BLaER1 (cell line): ENCODE data around the gene THBS2.
"Not testable (repeated sequence)": the region's sequence is repeated elsewhere in the genome, so short reads cannot be mapped to it uniquely, and the experiment has no call there.

Source experiments
- H3K27ac ChIP-seq: shearing (Covaris generic); formaldehyde crosslinking; 2 replicates; pipeline ENCODE4 v1.8.1; 2022
- H3K27me3 ChIP-seq: shearing (Covaris generic); formaldehyde crosslinking; 2 replicates; pipeline ENCODE4 v1.8.1; 2022
- H3K36me3 ChIP-seq: shearing (Covaris generic); formaldehyde crosslinking; 2 replicates; pipeline ENCODE4 v1.8.1; 2022
- H3K4me1 ChIP-seq: shearing (Covaris generic); formaldehyde crosslinking; 2 replicates; pipeline ENCODE4 v1.8.1; 2022
- H3K4me2 ChIP-seq: shearing (Covaris generic); formaldehyde crosslinking; 2 replicates; pipeline ENCODE4 v1.8.1; 2022
- H3K4me3 ChIP-seq: shearing (Covaris generic); formaldehyde crosslinking; 2 replicates; pipeline ENCODE4 v1.8.1; 2022
- H3K9ac ChIP-seq: shearing (Covaris generic); formaldehyde crosslinking; 2 replicates; pipeline ENCODE4 v1.8.1; 2022
- H3K9me3 ChIP-seq: shearing (Covaris generic); formaldehyde crosslinking; 2 replicates; pipeline ENCODE4 v1.8.1; 2022
- H4K20me1 ChIP-seq: shearing (Covaris generic); formaldehyde crosslinking; 2 replicates; pipeline ENCODE4 v1.8.1; 2022
- Cebpa-rat ChIP-seq: shearing (Covaris generic); IDR thresholded peaks from 2 replicates; pipeline ENCODE4 v1.8.1; 2022

Gene THBS2

DNA sequence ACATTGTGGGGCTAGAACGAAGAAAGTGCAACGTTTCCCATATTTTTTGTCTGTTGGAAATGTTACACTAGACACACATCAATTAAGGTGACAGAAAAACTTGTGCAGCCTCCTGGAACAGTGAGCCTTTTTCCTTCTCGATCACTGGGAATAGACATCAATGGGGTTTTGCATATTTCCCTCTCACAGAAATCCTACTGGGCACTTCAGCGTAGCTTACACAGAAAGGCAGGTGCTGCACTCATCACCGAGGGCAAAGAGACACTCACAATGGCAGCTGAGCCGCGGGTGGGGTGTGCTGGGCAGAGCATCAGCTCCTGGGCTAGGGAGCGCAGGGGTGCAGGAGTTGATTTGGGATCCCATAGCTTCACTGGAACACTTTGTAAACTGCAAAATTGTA, 64.5 kb downstream of the THBS2 start:
- TF ChIP-seq Cebpa-rat, result no peak
- no peak overlapping the region for H3K4me3 ChIP-seq
- H3K9me3 ChIP-seq, result peaks cover 21% of the 10 kb centered on the region; the same call in 1 of the 2 replicates
- H3K9ac ChIP-seq, result no peak overlapping the region
- peak overlapping the region; percentile 60 for H3K4me2 ChIP-seq
- no peaks in the 10 kb centered on the region for H3K27me3 ChIP-seq
- no peaks in the 10 kb centered on the region for H3K36me3 ChIP-seq
- H3K4me1 ChIP-seq, result peaks cover 19% of the 10 kb centered on the region
- H4K20me1 ChIP-seq, result no peaks in the 10 kb centered on the region
- H3K27ac ChIP-seq, result no peak overlapping the region

DNA sequence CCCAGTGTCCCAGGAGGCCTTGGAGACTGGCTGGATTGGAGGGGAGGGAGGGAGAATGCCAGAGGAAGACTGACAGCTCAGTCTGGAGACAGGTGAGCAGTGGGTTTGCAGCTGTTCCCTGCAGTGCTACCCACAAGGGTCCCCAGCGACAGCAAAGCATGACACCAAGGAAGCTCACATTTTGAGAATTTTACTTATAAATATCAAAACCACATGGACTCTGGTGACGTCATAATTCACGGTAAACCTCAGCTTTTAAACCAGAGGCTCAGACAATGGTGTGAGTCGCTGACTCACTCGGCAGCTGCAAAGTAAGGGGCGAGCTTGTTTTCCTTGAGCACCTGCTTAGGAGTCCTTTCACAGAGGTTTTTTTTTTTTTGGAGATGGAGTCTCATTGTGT, 65.2 kb downstream of the THBS2 start:
- Histone ChIP-seq H3K9me3 (peaks cover 20% of the 10 kb centered on the region; the same call in 1 of the 2 replicates), H3K27me3 (no peaks in the 10 kb centered on the region), H3K4me2 (peak overlapping the region; percentile 60), H3K27ac (no peak overlapping the region), H3K9ac (no peak overlapping the region), H3K4me3 (no peak overlapping the region), H4K20me1 (no peaks in the 10 kb centered on the region), H3K4me1 (peaks cover 19% of the 10 kb centered on the region), H3K36me3 (no peaks in the 10 kb centered on the region)
- no peak for TF ChIP-seq Cebpa-rat

DNA sequence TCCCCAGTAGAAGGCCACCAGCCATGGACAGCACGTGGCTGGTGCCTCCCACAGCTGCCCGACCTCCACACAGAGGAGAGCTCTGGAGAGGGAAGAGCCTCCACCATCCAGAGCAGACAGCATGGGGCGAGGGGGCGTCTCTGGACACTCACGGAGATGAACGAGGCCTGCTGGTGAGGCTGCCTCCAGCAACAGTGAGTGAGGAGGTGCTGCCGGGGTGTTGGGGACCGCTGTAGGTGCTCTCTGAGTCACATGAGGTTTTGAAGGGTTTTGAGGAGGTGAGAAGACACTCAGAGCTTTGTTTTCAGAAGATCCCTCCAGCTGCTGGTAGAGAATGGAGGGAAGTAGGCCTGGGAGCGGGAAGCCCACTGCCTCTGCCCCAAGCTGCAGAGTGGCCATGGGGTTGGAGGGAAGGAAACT, 65.6 kb downstream of the THBS2 start:
- H3K27me3 ChIP-seq, result no peaks in the 10 kb centered on the region
- H3K9me3 ChIP-seq, result peaks cover 15% of the 10 kb centered on the region; the same call in 1 of the 2 replicates
- no peaks in the 10 kb centered on the region for H3K36me3 ChIP-seq
- H3K4me3 ChIP-seq, result no peak overlapping the region
- H3K27ac ChIP-seq, result no peak overlapping the region
- H4K20me1 ChIP-seq, result no peaks in the 10 kb centered on the region
- no peak overlapping the region for H3K9ac ChIP-seq
- H3K4me2 ChIP-seq, result peak overlapping the region; percentile 60
- no peak for TF ChIP-seq Cebpa-rat
- peaks cover 19% of the 10 kb centered on the region for H3K4me1 ChIP-seq

DNA sequence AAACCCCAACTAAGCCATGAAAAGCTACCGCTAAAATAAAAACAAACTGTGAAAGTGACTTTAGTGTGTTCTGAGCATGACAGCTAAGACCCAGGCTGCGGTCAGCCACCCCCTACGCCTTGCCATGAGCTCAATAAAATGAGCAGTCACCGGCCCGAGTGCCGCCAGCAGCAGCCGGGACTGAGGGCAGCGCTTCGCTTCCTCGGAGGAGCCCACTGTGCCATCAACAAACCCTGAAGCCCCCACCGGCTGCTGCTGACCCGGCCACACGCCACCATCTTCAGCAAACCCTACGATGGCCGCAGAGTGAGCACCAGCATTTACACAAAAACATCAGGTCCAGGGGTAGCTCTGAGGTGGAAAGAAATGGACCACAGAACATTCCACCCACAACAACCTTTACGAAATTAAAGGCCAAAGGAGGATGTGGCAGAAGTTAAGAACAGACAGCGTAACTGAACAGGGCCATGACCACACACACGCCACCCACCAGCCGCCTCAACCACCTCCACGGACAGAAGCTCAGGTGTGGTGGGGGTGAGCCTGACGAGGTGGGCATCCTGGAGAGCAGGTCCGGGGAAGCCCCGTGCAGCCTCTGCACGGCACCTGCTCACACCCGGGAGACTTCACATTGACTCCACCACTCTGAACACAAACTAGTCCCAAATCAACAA, 67.0 kb downstream of the THBS2 start:
- TF ChIP-seq Cebpa-rat, result no peak

DNA sequence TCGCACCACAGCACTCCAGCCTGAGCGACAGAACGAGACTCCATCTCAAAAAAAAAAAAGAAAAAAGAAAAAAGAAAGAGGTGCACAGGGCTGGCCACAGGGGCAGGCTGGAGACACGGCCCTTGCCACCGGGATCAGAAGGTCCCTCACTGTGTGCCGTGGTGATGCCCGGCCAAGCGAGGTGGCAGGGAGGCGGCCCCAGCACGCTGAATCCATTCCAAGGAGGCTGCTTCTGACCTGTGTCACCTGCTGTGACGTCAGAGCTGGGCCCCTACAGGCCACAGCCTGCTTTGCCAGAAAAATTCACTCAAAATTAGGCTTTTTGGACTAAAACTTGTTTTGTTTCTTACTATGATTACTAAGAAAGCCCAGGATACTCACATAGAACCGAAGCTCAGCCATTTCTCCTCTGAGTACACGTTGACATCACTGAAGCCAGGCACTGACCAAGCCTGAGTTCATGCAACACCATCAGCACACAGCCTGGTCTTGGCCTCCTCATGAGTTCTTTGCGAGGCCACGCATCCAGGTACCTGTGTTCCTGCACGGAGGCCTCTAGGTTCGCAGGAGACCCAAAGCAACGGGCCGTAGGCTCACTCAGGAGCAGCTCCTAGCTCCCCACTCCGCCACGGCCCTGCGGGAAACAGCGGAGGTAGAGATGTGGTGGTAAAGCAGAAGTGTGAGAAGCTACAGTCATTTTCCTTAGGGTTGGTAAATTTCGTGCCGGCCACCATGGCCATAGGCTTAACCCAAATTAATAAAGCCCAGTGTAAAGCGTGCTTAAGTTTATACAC, 67.8 kb downstream of the THBS2 start:
- Histone ChIP-seq H3K4me1 (peaks cover 19% of the 10 kb centered on the region), H3K27ac (no peak overlapping the region), H3K36me3 (no peaks in the 10 kb centered on the region), H4K20me1 (no peaks in the 10 kb centered on the region), H3K4me3 (no peak overlapping the region), H3K4me2 (no peak overlapping the region), H3K9me3 (no peaks in the 10 kb centered on the region), H3K27me3 (no peaks in the 10 kb centered on the region), H3K9ac (no peak overlapping the region)
- no peak for TF ChIP-seq Cebpa-rat

More for the DNA sequence above, 67.0 kb downstream of the THBS2 start:
- H3K36me3 ChIP-seq, result no peaks in the 10 kb centered on the region
- no peaks in the 10 kb centered on the region for H3K27me3 ChIP-seq
- H3K4me3 ChIP-seq, result no peak overlapping the region
- no peak overlapping the region for H3K9ac ChIP-seq
- H3K4me1 ChIP-seq, result peaks cover 19% of the 10 kb centered on the region
- no peaks in the 10 kb centered on the region for H4K20me1 ChIP-seq
- no peak overlapping the region for H3K4me2 ChIP-seq
- H3K9me3 ChIP-seq, result peaks cover 1% of the 10 kb centered on the region; the same call in 1 of the 2 replicates
- H3K27ac ChIP-seq, result no peak overlapping the region

DNA sequence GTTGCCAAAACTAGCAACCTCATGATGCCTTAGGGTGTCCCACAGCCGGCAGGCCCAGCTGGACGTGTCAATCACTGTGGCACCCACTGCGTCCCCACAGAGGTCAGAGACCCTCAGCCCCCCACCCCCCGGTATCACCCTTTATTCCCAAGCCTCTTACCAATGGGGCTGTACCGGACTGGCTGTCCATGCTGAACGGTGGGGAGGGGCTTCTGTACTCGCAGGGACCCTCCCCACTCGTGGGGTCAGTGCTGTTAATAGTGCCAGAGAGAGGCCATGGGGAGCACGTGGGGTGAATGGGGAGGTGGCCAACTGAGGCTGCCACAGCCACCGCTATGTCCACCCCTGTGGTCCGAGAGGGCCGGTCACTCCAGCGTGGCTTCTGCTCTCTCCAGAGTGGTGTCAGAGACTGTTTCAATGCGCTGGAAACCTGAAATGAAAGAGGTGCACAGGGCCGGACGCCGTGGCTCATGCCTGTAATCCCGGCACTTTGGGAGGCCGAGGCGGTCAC, 68.6 kb downstream of the THBS2 start:
- TF ChIP-seq Cebpa-rat, result no peak
- peaks cover 4% of the 10 kb centered on the region; the same call in 1 of the 2 replicates for H3K9me3 ChIP-seq
- no peak overlapping the region for H3K9ac ChIP-seq
- H3K4me2 ChIP-seq, result no peak overlapping the region
- H3K4me1 ChIP-seq, result peaks cover 19% of the 10 kb centered on the region
- no peaks in the 10 kb centered on the region for H4K20me1 ChIP-seq
- H3K27ac ChIP-seq, result no peak overlapping the region
- no peaks in the 10 kb centered on the region for H3K27me3 ChIP-seq
- no peak overlapping the region for H3K4me3 ChIP-seq
- no peaks in the 10 kb centered on the region for H3K36me3 ChIP-seq

DNA sequence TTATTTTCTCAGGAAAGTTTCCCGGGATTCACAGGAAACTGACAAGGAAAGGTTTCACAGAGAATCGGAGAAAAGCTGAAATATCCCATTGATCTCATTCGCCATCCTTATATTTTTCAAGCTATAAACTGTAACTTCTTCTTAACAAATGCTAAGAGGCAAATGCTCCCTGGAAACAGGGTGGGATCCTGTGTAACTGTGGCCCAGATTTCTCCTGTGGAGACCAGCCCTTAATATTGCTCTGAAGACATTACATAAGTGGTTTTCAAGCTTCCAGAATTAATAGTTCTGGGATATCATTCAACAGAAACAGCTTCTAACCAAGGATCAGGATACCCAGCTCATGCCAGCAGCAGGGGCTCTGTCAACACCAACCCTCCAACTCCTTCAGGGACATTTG, 69.2 kb downstream of the THBS2 start:
- no peak overlapping the region for H3K27ac ChIP-seq
- no peaks in the 10 kb centered on the region for H3K36me3 ChIP-seq
- no peak overlapping the region for H3K9ac ChIP-seq
- H3K27me3 ChIP-seq, result no peaks in the 10 kb centered on the region
- H3K4me1 ChIP-seq, result peaks cover 15% of the 10 kb centered on the region
- no peak overlapping the region for H3K4me3 ChIP-seq
- no peak for TF ChIP-seq Cebpa-rat
- no peaks in the 10 kb centered on the region for H4K20me1 ChIP-seq
- peaks cover 8% of the 10 kb centered on the region; the same call in 1 of the 2 replicates for H3K9me3 ChIP-seq
- no peak overlapping the region for H3K4me2 ChIP-seq

DNA sequence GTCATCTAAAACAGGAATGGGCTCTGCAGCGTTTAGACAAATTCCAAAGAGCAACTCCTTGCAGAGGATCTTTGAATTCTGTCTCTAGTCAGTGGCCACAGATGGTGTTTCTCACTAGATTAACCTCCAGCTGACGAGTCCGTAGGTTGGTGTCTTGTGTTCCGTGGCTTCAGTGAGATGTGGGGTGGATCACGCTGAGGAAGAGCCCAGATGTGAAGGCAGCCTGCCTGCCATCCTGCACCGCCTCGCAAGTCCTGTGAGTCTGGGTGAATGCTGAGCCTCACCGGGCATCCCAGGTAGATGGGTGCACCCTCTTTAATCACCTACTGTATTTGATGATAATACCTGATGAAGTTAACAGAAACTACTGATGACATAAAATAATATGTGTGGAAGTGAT, 70.4 kb downstream of the THBS2 start:
- Histone ChIP-seq H3K9ac (no peak overlapping the region), H3K4me1 (peaks cover 3% of the 10 kb centered on the region), H3K4me2 (no peak overlapping the region), H3K9me3 (peaks cover 8% of the 10 kb centered on the region; the same call in 1 of the 2 replicates), H4K20me1 (no peaks in the 10 kb centered on the region), H3K36me3 (no peaks in the 10 kb centered on the region), H3K27ac (no peak overlapping the region), H3K27me3 (no peaks in the 10 kb centered on the region), H3K4me3 (no peak overlapping the region)
- no peak for TF ChIP-seq Cebpa-rat

DNA sequence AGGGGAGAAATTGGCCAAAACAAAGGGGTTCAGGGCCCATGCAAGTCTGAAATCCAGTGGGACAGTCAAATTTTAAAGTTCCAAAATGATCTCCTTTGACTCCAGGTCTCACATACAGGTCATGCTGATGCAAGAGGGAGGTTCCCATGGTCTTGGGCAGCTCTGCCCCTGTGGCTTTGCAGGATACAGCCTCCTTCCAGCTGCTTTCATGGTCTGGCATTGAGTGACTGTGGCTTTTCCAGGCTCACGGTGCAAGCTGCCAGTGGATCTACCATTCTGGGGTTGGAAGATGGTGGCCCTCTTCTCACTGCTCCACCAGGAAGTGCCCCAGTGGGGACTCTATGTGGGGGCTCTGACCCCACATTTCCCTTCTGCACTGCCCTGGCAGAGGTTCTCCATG, 73.8 kb downstream of the THBS2 start:
- not testable (repeated sequence) for H4K20me1 ChIP-seq, H3K27me3 ChIP-seq, H3K4me2 ChIP-seq, H3K27ac ChIP-seq, H3K9me3 ChIP-seq, H3K4me1 ChIP-seq, H3K4me3 ChIP-seq, H3K9ac ChIP-seq, H3K36me3 ChIP-seq
